Stimulated activated CD4-positive, alpha-beta T cell treated with anti-CD3 and anti-CD28 coated beads, TNF-alpha, amount 100 ng/mL, for 4 hours (primary cell): ENCODE data around the gene HS1BP3.
A peak's percentile ranks its signal among the peaks of the same experiment; 100 is the strongest.

ENCODE experiments used
- DNase-seq, 3 experiments: peaks; one replicate each; pipeline ENCODE4 v3.0.0-alpha.2; 2020; ENCODE audit warnings: low read depth in 3 of 3

HS1BP3 gene

DNA sequence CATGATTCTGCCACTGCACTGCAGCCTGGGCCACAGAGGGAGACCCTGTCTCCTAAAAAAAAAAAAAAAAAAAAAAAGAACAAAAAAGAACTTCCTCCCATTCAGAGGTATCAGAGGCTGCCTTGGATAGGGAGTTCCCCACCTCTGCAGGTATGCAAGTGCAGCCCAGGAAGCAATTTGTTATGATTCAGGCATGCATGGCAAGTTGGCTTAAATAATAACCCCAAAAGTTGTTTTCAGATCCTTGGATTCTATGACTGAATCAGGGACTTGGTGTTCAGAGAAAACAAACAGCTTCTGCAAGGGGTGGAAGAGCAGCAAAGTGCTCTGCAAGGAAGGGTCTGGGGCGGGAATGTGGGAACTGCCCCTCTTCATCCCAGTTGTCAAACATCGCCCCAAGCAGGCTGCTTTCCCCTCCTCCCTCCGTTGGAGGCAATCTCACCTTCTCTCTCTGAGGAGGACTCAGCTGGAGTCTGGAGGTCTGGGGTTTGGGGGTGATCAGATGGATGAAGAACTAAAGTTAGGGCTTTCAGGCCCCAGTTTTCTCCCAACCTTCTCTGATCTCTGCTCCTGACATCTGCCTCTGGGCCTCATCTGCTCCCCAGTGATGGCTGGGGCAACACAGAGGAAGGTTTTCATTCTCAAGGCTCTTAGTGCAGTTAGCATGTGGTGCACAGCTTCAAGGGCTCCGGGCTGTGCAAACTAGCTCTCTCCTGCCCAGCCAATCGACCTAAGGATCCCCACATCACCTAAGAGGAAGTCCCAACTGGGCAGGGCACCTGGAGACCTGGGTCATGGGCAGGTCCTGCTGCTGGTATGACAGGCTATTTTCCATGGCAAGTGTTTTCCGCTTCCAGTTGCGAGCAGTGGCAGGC is 12.5 kb upstream of the HS1BP3 start:
- no peak for DNase-seq

DNA sequence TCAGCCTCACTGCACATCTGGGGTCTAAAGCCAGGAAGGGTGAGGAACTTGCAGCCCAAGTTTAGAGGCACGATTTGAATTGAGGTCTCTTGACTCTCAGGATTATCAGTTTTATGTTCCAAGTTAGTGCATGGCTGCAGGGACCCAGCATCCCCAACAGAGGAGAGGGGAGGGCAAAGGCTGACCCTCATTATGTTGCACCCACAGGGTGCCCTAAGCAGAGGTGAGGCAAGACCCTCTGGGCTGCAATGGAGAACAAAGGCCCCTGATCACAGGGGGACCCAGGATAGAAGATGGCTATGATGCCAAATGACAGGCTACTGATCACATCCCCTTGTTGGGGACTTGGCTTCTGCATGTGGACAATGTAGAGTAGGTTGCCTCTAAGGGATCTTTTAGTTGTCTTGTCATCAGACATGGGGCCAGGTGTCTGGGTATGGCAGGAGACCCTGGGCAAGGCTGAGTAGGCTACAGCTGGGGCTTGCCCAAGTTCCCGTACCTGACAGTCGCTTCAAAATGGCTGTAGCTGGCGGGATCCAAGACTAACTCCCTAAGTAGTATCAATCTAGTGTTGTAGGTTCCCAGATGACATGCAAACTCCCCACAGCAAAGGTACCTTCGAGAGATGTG is 11.5 kb upstream of the HS1BP3 start:
- no peak for DNase-seq

DNA sequence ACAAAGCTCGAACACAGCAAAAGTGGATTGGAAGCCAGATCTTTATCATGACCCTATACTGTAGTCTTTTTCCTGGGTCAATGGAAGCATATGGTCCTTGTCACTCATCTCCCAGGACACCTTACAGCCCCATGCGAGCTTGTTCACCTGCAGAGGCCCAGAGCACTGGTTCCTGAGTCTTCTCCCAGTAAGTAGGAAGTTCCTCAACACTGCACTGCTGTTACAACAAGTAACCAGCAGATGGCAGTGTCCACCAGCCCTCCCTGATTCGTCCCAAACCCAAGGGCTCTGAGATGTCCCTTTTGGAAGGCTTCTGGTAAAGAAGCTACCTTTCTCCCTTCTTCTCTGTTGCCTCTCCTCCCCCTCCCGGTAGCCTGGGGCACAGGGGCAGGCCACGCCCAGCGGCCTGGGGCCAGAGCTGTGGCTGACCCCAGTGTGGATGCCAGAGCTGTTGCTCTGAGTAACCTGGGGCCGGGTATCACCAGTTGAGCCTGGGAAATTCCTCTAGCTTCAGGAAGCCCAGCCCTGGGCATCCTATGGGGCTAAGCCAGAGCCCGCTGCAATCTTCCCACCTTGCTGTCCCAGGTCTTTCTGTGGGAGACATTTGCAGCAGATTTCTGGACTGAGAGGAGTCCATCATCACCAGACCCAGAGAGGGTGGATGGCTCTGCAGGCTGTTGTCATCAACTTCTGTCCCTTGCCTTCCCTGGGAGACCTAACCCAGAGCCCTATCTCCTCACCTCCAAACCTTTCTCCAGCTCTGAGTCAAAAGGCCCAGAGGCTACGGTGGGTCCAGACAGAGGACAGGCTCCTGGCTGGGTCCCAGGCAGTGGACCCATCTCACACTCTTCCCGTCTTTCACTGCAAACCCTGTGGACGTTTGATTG is 10.8 kb upstream of the HS1BP3 start:
- DNase-seq = peak; percentile 46 to 52 (median 50)

DNA sequence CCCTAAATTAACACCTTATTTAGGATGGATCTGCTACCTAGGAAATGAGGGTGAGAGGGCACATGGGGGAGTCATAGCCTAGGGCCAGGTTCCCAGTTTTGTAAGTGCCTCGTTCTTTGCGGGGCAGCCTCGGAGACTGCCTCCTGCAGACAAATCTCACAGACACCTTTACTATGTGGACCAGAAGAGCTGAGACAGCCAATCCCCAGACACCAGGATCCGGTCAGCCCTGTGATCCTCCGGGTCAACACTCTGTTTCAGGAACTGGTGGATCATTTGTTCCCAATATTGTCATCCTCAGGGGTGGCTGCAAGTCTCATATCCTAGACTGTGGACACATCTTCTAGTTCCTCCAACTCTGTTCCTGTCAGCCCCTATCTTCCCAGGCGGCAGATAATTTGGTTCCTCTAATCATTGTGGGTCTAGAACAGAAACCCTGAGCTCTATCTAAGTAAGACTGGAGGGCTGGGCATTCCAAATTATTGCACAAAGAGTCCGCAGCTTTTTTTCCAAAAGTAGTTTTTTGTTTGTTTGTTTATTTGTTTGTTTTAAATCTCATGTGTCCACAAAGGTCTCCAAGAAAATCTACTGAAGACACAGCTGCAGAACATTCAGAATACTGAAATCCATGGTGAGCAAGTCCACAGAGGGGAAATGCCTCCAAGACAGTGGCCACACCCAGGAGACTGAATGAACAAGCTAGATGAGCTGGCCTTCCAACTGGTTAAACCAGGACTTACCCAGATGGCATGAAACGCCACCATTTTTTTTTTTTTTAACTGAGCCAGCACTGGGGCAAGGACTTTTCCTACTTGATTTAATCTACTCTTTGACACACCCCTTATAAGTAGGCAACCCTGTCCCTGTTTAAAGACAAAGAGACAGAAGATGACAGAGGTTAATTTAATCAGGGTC is 9.9 kb upstream of the HS1BP3 start:
- DNase-seq = no peak

DNA sequence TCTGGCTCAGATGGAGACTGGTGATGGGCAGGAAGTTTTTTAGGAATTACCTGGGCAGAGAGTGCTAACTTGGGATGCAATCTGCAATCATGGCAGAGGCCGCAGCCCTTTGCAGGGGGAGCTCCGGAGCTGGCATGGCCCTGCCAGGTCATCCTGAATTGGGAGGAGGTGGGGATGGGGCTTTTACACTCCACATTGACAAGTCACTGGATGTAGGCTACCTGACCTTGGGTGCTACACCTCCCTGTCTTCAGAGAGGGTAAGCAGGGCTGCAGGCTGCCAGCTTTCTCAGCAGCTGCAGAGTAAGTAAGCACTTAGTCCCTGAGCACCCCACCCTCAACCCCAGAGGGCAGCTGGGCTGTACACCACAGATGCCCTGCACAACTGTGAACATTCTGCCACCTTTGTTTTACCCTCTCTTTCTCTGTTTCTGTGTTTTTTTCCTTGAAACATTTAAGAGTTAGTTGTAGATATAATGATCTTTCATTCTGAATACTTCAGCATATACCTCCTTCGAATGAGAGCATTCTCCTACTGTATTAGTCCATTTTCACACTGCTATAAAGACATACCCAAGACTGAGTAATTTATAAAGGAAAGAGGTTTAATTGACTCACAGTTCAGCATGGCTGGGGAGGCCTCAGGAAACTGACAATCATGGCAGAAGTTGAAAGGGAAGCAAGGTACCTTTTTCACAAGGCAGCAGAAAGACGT is 6.8 kb upstream of the HS1BP3 start:
- no peak for DNase-seq

DNA sequence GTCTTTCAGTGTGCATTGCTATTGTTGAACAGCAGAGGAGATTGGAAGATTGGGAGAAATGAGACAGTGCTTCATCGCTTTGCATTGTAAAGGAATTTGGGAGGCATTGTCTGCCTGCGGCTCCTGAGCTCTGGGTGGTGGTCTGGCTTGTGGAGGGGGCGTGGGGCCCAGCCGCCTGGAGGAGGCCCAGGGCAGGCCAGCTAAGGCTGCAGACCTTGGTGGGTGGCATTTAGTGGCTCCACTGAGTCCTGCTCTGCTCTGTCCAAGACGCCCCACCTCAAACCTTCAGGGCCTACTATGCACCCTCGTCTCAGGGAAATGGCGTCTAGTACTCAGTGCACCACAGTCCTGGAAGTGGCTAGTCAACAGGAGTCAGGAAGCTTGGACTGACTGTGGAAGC is 5.7 kb upstream of the HS1BP3 start:
- DNase-seq = no peak

DNA sequence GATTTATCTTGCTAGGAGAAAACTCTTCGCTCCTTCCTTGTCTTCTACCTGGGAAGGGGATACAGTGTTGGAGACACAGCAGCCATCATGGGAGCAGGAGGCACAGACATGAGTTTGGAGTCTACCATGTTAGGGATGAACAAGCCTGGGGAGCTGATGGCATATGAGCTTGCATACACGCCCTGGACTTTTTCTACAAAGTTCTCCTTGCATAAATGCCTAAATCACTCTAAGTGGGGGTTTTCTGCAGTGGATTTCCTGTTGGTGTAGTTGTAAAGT is 3.6 kb upstream of the HS1BP3 start:
- no peak for DNase-seq

DNA sequence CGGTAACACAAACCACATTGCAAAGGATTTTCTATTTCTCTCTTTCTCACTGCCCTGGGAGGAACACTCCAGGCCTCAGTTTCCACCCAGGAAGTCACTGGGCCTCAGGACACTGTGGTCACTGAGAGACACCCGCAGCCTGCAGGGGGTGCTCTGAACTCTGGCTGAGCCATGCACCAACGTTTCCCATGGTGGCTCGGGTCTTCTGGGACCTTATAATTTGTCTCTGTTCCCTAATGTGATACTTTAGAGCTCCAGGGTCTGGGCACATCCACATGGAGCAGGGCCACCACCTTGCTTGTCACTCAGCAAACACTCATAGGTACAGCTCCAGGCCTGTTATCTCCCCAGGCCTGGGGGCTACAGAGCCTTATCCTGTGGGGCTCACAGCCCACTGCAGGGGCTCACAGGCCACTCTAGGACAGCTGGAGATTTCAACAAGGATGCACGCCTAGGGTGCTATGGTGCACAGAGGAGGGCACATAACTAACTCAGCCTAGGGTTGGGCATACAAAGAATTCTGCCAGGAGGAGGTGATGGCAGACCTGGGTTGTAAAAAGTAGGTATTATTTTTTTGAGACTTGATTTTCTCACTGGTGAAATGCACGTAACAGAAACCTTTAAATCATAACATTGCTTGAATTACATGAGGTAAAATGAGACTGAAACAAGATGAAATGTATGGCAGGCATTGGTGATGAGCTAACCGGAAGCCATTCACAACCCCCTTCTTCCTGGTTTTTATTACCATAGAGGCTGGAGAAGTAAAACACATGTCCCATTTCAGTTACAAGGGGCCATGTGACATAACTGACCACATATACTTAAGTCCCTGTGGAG is 3.0 kb upstream of the HS1BP3 start:
- no peak for DNase-seq

DNA sequence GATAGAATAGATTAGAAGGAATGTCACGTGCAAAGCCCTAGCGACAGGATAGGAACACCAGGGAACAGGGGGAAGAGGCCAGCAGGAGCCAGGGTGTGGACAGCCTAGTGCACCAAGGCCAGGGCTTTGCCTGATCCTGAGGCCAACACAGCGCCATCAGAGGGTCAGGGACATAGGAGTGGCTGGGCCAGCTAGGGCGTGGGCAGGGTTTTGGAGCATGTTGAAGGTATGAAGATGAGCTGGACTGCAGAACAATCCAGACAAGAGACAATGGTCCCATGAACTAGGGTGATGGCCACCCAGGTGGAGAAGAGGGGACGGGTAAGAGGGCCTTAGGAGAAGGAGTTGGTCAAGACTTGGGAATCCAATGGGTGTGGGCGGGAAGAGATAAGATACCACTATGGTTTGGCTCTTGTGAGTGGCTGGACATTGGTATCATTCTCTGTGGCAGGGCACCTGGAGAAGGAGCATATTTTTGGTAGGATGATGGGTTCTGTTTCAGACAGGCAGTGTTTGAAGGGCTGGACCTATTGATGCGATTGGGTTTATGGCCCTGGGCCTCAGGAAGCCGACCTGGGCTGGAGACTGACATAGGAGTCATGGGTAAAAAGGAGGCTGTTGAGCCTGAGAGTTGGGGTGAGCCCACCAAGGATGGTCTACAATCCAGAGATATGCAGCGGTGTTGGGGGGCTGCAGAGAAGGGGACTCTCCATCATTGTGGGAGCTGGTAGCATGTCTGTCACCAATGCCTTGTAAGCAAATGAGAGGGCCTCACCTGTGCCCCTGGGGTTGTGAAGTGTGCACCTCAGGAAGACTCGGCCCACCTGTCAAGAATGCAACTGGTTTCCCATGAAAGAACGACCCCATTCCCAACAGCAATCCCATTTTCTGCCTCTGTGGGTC is 2.0 kb upstream of the HS1BP3 start:
- no peak for DNase-seq

DNA sequence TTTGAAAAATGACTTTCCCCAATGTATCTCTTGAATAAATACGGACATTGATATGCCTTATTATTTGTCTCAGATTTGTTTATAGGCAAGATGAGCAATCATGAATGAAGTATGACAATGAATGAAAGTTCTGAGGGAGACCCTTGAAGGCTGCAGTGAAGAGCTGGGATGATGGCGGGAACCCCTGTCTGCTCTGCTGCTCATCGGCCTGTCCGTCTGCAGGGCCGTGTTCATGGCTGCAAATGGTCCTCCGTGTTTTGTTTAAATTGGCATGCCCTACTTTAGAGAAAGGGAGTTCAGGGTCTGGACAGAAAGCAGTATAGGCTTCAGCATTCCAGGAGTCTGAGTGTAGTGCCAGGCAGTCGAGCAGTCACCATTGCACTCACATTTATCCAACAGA is 1.2 kb upstream of the HS1BP3 start:
- no peak for DNase-seq

DNA sequence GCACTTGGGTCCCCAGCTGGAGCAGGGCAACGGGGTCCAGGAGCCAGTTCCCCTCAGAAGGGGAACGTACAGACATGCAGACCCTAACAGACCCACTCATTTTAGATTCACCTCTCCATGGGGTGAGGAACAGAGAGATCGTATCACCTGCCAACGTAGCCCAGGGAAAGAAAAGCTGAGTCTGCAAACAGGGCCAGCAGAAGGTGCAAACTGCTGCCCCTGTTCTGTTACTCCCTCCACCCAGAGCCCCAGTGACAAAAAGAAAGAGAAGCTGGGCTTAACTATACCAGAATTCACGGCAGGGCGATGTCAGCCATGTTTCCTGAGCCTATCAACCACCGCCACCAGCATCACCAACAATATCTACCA is 817 bp upstream of the HS1BP3 start:
- DNase-seq = no peak

DNA sequence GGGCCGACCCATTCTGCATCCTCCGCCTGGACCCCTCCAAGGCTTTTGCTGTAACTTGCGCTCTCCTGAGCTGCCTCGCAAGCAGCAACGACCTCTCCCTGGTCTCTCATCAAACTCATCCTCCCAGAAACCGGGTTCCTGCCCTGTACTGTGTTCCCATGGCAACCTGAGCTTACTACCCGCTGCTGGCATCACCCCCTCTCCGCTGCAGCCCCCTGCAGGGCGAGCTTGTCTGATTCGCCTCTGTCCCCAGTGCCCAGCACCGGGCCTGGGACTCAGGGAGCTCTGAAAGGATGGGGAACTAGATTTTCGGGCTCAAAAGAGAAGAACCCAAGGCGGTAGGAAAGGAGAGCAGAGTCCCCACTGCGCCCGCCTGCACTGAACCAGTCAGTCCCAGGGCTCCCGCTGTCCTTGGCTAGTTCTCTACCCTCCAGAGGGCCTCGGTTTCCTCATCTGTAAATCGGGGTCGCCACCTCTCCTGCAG is 463 bp downstream of the HS1BP3 start:
- no peak for DNase-seq

DNA sequence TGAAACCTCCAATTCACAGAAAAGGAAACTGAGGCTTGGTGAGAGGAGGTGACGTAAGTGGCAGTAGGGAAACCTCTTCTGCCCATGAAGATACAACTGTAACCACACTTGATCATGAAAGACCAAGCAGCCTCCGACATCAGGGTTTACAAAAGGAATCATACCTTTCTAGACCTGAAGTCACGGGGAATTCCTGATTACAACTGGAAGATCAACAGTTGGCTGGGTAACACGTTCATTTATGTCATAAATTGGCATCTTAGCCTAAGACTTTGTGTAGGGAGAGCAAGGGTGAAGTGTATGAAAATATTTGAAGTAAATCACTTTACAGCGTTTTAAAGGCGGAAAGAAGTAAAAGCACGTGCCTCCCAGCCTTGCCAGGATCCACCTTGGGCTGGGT is 922 bp downstream of the HS1BP3 start:
- DNase-seq = no peak

DNA sequence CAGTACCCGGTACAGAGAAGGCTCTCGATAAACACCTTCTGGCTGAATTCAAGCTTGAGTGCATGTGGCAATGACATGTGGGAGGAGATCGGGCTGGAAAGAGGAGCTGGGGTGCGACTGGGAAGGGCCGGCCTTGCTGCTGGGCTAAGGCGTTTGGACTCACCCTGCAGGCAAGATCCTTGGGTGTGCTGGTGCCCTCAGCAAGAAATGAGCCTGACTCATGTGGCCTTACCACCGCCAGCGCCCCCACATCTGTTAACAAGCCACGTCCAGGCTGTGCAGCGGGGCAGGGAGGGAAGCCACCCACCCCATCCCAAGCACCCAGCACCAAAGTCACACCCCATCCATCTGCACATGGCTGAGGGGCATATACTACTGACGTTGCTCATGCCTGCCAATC is 1.3 kb downstream of the HS1BP3 start:
- DNase-seq = no peak

DNA sequence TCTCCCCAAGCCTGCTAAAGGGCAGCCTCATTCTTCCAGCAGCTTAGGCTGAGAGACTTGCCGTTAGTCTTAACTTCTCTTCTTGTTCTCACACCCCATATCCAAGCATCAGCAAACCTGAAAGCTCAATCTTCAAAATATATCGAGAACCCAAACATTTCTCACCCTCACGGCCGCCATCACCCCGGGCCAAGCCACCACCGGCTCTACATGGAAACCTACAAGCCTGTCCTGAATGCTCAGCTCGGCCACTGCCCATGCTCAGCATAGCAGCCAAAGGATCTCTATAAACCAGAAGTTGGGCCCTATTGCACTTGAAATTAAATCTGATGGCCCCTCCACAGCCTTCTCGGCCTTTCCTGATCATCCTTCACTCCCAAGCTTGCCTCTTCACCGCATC is 2.1 kb downstream of the HS1BP3 start:
- no peak for DNase-seq

DNA sequence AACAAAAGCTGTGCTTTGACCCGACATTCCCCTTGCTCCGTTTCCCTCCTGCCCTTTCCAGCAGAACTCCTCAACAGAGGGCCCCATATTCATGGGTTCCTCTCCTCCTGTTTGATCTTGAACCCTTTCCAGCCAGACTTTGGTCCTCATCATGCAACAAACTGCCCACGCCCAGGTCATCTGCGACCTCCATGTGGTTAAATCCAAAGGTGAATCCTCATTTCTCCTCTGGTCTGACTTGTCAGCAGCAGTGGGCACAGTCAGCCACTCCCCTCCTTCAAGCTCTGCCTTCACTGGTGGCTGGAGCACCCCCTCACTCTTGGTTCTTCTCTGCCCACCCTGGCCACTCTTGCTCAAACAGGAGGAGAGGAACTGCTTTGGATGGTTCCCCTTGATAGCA is 2.7 kb downstream of the HS1BP3 start:
- DNase-seq = no peak

DNA sequence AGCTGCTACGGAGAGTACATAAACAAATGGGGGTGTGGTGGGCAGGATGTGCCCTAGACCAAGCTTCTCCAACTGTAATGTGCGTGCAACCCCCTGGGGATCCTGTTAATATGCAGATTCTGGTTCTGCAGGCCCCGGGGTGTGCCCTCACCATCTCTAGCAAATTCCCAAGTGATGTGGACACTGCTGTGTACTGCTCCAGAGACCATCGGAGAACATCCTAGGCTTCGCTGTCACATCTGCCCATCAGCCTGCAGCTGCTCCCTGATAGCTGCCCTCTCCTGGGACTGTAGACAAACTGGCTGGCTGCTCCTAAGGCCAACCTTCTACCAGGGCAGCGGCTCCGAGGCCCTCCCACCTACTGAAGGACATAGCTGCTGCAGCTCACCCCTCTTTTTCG is 3.2 kb downstream of the HS1BP3 start:
- no peak for DNase-seq

DNA sequence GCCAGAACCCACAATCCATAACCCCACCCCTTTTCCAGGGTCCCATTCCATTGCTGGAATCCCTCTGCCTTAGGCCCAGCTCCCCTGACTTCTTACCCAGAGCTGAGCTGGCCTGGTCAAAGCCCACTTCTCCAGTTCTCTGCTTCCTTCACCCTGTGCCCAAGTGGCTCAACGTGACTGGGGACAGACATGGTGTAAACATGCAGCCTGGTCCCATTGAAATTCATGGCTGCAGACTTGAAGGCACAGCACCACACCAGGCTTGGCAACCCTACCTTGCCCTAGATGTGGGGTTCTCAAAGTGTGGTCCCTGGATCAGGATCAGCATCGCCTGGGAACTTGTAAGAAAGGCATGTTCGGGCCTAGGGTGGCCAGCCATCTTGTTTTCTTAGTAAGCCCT is 3.7 kb downstream of the HS1BP3 start:
- DNase-seq = no peak

DNA sequence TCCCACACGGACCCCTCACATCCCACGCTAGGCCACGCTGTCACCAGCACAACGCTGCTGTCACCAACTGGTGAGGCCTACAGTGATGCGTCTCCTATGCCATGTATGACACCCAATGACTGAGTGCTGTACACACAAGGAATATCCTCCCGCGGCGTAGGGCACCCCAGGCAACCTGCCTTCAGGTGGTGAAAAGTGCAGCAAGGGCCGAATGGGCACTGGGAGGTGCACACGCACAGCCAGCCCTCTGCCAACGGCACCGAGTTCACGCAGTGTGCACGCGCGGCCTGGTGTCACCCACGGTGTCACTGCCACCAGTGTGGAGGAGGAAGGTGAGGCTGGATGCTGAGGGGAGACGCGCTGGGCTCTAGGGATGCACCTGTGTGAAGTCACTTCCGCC is 4.5 kb downstream of the HS1BP3 start:
- DNase-seq = no peak
